HepG2 (cell line): ENCODE results near the gene GUCA1A. TPM values are rescaled to one million over a fixed set of nuclear protein-coding genes. Genes with fewer than 3 reads are reported as not detected.
"Not testable (repeated sequence)": the region's sequence is repeated elsewhere in the genome, so short reads cannot be mapped to it uniquely, and the experiment has no call there.

Experiments used
- ATAC-seq: fragments of 200-7000 bp; cut with Tn5 transposase; 3 replicates; pipeline ENCODE4 v1.9.1; 2020; ENCODE audit warnings: mild to moderate bottlenecking, moderate library complexity
- BruUV-seq: library from RNA; stranded (reverse); fragments of 400-500 nt; replicated peaks from 2 replicates; lab custom pipeline; 2021; lab: Mats Ljungman, UMichigan
- CTCF ChIA-PET: fragments of 300-600 bp; formaldehyde crosslinking; extraction: SDS; loops from one replicate; lab custom pipeline; 2021; ENCODE audit warnings: low total read pairs, inconsistent platforms, low intra/inter-chr PET ratio; lab: Yijun Ruan, JAX
- POLR2A ChIA-PET: fragments of 350-600 bp; sonication (Branson Sonifier 250); formaldehyde crosslinking; loops from one replicate; lab custom pipeline; 2020; ENCODE audit warnings: antibody characterized with exemption, inconsistent platforms; lab: Yijun Ruan, JAX
- DNase-seq: peaks from one replicate; pipeline ENCODE4 v3.0.0-alpha.2; 2015; ENCODE audit warnings: low spot score
- FAIRE-seq: peaks from 3 replicates; lab custom pipeline; 2011; peaks lifted over from hg19 to GRCh38; lab: Jason Lieb, UNC
- H2AFZ ChIP-seq: one replicate; pipeline ENCODE4 v1.6.1; 2011; ENCODE audit warnings: low read length, inconsistent platforms
- H3K27ac ChIP-seq: fragments of 300-600 bp; 3 replicates; pipeline ENCODE4 v1.8.0; 2011; ENCODE audit warnings: mixed run types, mild to moderate bottlenecking, mixed read lengths, low read length, inconsistent platforms; ENCODE audit not compliant: insufficient read depth; ENCODE audit errors: extremely low read length
- H3K27me3 ChIP-seq, 2 experiments: fragments of 200-600 bp in 1 of 2; 2 replicates in 1 of 2; 3 replicates in 1 of 2; pipeline versions ENCODE4 v1.6.0 to v1.8.0; 2011; ENCODE audit warnings: low read length in 2 of 2, mild to moderate bottlenecking in 2 of 2, moderate library complexity in 2 of 2, inconsistent platforms in 1 of 2; ENCODE audit not compliant: insufficient read depth in 2 of 2, control insufficient read depth in 1 of 2
- H3K36me3 ChIP-seq, 2 experiments: fragments of 200-600 bp in 1 of 2; replicated peaks in 1 of 2; 2 replicates in 1 of 2; 3 replicates in 1 of 2; pipeline versions ENCODE4 v1.5.1 to v1.8.0; 2011; ENCODE audit warnings: low read length in 2 of 2, inconsistent platforms in 1 of 2; ENCODE audit not compliant: insufficient read depth in 2 of 2, control insufficient read depth in 1 of 2
- H3K4me1 ChIP-seq: 2 replicates; pipeline ENCODE4 v1.5.1; 2012; ENCODE audit warnings: low read length, inconsistent platforms; ENCODE audit not compliant: insufficient read depth
- H3K4me2 ChIP-seq: 2 replicates; pipeline ENCODE4 v1.6.0; 2011; ENCODE audit warnings: low read depth, low read length, inconsistent platforms
- H3K4me3 ChIP-seq, 3 experiments: fragments of 200-600 bp in 1 of 3; sonication (generic), shearing (Covaris generic) in 1 of 3; replicated peaks in 1 of 3; 2 replicates each; pipeline ENCODE4 v1.5.1; 2011 to 2016; ENCODE audit warnings: low read length in 3 of 3, inconsistent platforms in 2 of 3, low read depth in 2 of 3, mild to moderate bottlenecking in 2 of 3, control low read depth in 1 of 3, mixed read lengths in 1 of 3; ENCODE audit not compliant: insufficient read depth in 1 of 3
- H3K79me2 ChIP-seq: one replicate; pipeline ENCODE4 v1.6.1; 2011; ENCODE audit warnings: low read length, inconsistent platforms; ENCODE audit not compliant: insufficient read depth
- H3K9ac ChIP-seq: 2 replicates; pipeline ENCODE4 v1.6.0; 2011; ENCODE audit warnings: mild to moderate bottlenecking, low read depth, low read length, inconsistent platforms; ENCODE audit not compliant: insufficient read depth
- H3K9me3 ChIP-seq: 2 replicates; pipeline ENCODE4 v1.5.1; 2012; ENCODE audit warnings: mild to moderate bottlenecking, low read length
- H4K20me1 ChIP-seq: 2 replicates; pipeline ENCODE4 v1.6.0; 2011; ENCODE audit warnings: inconsistent platforms, mild to moderate bottlenecking, low read length, moderate library complexity; ENCODE audit not compliant: insufficient read depth
- AGO2 ChIP-seq: fragments of 200-400 bp; formaldehyde crosslinking; optimal IDR thresholded peaks from 2 replicates; pipeline ENCODE3; 2017; ENCODE audit warnings: mild to moderate bottlenecking, low read depth, low read length, moderate library complexity
- IRF2 ChIP-seq: IDR thresholded peaks from 2 replicates; pipeline ENCODE4 v1.6.1; 2018; ENCODE audit warnings: missing genetic modification reagents, missing compliant biosample characterization
- NFIC ChIP-seq: IDR thresholded peaks from 2 replicates; pipeline ENCODE4 v1.6.1; 2012; ENCODE audit warnings: mild to moderate bottlenecking, low read length, inconsistent platforms
- NKX3-1 ChIP-seq: sonication (generic); formaldehyde crosslinking; IDR thresholded peaks from 2 replicates; pipeline ENCODE4 v1.5.0; 2020; ENCODE audit warnings: missing genetic modification reagents
- SRSF1 ChIP-seq: fragments of 200-400 bp; formaldehyde crosslinking; optimal IDR thresholded peaks from 2 replicates; pipeline ENCODE3; 2017; ENCODE audit warnings: mild to moderate bottlenecking, low read depth, low read length, moderate library complexity
- XBP1 ChIP-seq: sonication (generic); formaldehyde crosslinking; IDR thresholded peaks from 2 replicates; pipeline ENCODE4 v1.5.0; 2020; ENCODE audit warnings: missing genetic modification reagents
- ZBTB42 ChIP-seq: sonication (generic); formaldehyde crosslinking; IDR thresholded peaks from 2 replicates; pipeline ENCODE4 v1.5.0; 2020; ENCODE audit warnings: mild to moderate bottlenecking, missing genetic modification reagents
- ZMYM3 ChIP-seq: sonication (generic); formaldehyde crosslinking; IDR thresholded peaks from 2 replicates; pipeline ENCODE4 v1.5.1; 2020; ENCODE audit warnings: mild to moderate bottlenecking, missing genetic modification reagents
- ZNF121 ChIP-seq: sonication (generic); formaldehyde crosslinking; IDR thresholded peaks from 2 replicates; pipeline ENCODE4 v1.5.0; 2020; ENCODE audit warnings: mild to moderate bottlenecking, missing genetic modification reagents
- ZNF883 ChIP-seq: sonication (generic); formaldehyde crosslinking; IDR thresholded peaks from 2 replicates; pipeline ENCODE4 v1.5.1; 2020; ENCODE audit warnings: mild to moderate bottlenecking, missing genetic modification reagents; ENCODE audit errors: not compliant biosample characterization
- WGBS: methylation state at CpG from one replicate; pipeline ENCODE4 v1.1.6; 2017; ENCODE audit warnings: low lambda C conversion rate; 5-methylcytosine and 5-hydroxymethylcytosine counted together
- in situ Hi-C: cut with HindIII; loops from 2 replicates; pipeline ENCODE4 v1.10.0; 2017; ENCODE audit warnings: low pct_unique_long_range_greater_than_20kb; ENCODE audit not compliant: extremely low pct_ligation_motif_present
- intact Hi-C: fragments of 100-400 bp; cut with micrococcal nuclease; formaldehyde crosslinking; loops from one replicate; pipeline ENCODE4 v1.10.0; 2022; ENCODE audit not compliant: unreplicated experiment
- polyA plus RNA-seq, 8 experiments: library from polyadenylated mRNA; depleted of rRNA in 3 of 8; stranded (reverse) in 7 of 8; unstranded in 1 of 8; fragments of >200 nt; fragmentation: Illumina TruSeq in 4 of 8; extraction: Trizol in 4 of 8; gene quantifications; 2 replicates each; pipeline versions ENCODE4 v1.2.1 to v1.2.3, GENCODE V29; 2011 to 2016; ENCODE audit warnings: low read depth in 4 of 8, missing spikeins in 1 of 8, mixed read lengths in 1 of 8; ENCODE audit not compliant: insufficient read depth in 1 of 8
- total RNA-seq, 5 experiments: library from RNA; depleted of rRNA; stranded (reverse); fragments of >200 nt; fragmentation: Illumina TruSeq; extraction: Trizol; gene quantifications; 2 replicates each; pipeline ENCODE4 v1.2.3, GENCODE V29; 2016; ENCODE audit warnings: low read depth in 1 of 5
- TF ChIP-seq, protein P1 (sequence below): sonication (generic); formaldehyde crosslinking; IDR thresholded peaks from 2 replicates; pipeline ENCODE4 v1.4.0; 2020; ENCODE audit warnings: missing genetic modification reagents
- TF ChIP-seq, protein P2 (sequence below): sonication (generic); formaldehyde crosslinking; IDR thresholded peaks from 2 replicates; pipeline ENCODE4 v1.5.1; 2020; ENCODE audit warnings: mild to moderate bottlenecking, missing genetic modification reagents
- TF ChIP-seq, protein P3 (sequence below): sonication (generic); formaldehyde crosslinking; conservative IDR thresholded peaks from 2 replicates; pipeline ENCODE4 v1.4.0; 2020; ENCODE audit warnings: missing genetic modification reagents

The GUCA1A gene
- total and polyA plus RNA-seq, 2 of the 13 experiments (the other 11 are each of a cell fraction or from before 2014, with no cell fraction given), result not detected

DNA sequence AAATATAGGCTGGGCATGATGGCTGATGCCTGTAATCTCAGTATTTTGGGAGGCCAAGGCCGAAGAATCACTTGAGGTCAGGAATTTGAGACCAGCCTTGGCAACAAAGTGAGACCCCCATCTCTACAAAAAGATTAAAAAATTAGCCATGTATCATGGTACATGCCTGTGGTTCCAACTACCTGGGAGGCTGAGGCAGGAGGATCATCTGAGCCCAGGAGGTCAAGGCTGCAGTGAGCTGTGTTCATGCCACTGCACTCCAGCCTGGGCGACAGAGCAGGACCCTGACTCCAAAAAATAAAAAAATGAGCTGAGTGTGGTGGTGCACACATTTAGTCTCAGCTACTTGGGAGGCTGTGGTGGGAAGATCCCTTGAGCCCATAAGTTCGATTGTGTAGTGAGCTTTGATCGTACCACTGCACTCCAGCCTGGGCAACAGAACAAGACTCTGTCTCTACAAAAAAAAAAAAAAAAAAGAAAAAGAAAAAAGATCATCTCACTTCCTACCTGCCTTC, 31.7 kb downstream of the GUCA1A start (continued):
- TF ChIP-seq ZNF883 (CRISPR knock-in tag) (no peak), ZNF121 (CRISPR knock-in tag) (peak; percentile 72), IRF2 (CRISPR knock-in tag) (no peak), ZMYM3 (peak; percentile 91), NKX3-1 (CRISPR knock-in tag) (no peak), XBP1 (CRISPR knock-in tag) (no peak), NFIC (no peak), SRSF1 (no peak), ZBTB42 (CRISPR knock-in tag) (no peak), AGO2 (no peak)
- TF ChIP-seq, protein P1, sequence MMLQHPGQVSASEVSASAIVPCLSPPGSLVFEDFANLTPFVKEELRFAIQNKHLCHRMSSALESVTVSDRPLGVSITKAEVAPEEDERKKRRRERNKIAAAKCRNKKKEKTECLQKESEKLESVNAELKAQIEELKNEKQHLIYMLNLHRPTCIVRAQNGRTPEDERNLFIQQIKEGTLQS (CRISPR knock-in tag), result no peak
- TF ChIP-seq, protein P2, sequence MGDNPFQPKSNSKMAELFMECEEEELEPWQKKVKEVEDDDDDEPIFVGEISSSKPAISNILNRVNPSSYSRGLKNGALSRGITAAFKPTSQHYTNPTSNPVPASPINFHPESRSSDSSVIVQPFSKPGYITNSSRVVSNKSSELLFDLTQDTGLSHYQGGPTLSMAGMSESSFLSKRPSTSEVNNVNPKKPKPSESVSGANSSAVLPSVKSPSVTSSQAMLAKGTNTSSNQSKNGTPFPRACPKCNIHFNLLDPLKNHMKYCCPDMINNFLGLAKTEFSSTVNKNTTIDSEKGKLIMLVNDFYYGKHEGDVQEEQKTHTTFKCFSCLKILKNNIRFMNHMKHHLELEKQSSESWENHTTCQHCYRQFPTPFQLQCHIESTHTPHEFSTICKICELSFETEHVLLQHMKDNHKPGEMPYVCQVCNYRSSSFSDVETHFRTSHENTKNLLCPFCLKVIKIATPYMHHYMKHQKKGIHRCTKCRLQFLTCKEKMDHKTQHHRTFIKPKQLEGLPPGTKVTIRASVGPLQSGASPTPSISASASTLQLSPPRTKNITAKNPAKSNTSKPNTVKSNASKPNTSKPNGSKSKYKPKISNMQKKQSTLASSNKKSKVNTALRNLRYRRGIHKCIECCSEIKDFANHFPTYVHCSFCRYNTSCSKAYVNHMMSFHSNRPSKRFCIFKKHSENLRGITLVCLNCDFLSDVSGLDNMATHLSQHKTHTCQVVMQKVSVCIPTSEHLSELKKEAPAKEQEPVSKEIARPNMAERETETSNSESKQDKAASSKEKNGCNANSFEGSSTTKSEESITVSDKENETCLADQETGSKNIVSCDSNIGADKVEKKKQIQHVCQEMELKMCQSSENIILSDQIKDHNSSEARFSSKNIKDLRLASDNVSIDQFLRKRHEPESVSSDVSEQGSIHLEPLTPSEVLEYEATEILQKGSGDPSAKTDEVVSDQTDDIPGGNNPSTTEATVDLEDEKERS (CRISPR knock-in tag), result 0 out of 2 replicates have a peak, but pooled peaks have one; percentile 54
- TF ChIP-seq, protein P3, sequence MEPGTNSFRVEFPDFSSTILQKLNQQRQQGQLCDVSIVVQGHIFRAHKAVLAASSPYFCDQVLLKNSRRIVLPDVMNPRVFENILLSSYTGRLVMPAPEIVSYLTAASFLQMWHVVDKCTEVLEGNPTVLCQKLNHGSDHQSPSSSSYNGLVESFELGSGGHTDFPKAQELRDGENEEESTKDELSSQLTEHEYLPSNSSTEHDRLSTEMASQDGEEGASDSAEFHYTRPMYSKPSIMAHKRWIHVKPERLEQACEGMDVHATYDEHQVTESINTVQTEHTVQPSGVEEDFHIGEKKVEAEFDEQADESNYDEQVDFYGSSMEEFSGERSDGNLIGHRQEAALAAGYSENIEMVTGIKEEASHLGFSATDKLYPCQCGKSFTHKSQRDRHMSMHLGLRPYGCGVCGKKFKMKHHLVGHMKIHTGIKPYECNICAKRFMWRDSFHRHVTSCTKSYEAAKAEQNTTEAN, result no peak

DNA sequence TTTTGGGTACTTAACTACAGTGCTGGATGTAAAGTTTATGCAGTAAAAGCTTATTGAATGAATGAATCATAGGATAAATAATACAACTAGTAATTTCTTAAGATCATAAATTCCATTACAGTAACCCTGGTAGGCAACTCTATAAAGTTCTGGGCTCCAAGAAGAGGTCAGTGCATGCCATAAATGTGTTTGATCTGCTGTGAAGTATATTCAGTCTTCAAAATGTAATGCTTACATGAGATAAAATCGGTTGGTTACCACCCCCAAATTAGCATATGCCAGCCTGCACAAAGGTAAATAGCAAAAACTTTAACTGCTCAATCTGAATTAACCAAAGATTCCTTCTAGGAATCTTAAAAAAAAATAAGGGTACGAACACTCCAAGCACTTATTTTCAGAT, 34.4 kb downstream of the GUCA1A start:
- DNase-seq, H3K9me3 ChIP-seq, H3K27me3 ChIP-seq, H3K4me3 ChIP-seq, CTCF ChIA-PET, H3K4me2 ChIP-seq, H4K20me1 ChIP-seq, ATAC-seq, intact Hi-C loops, H3K27ac ChIP-seq, H3K79me2 ChIP-seq, H3K9ac ChIP-seq, H2AFZ ChIP-seq, POLR2A ChIA-PET, FAIRE-seq: not testable (repeated sequence)
- WGBS, result 72% methylated on average over 2 of the region's 2 CpGs
- Histone ChIP-seq H3K4me1 (peaks cover 42% of the 10 kb centered on the region), H3K36me3 (peaks cover 20 to 34% of the 10 kb centered on the region in 2 experiments)
- in situ Hi-C loops, result loop anchor here (25.0 kb wide), 1 partner anchor 420 kb away; the partner anchor contains the start of genes FRS3, PRICKLE4 and TOMM6
- BruUV-seq, result TSS peak; percentile 54
